Pancreas (tissue), 10 donors: ENCODE measurements around the gene FSD1L. TPM values are rescaled to one million over a fixed set of nuclear protein-coding genes. Genes with fewer than 3 reads are reported as not detected.

Experiments
- ATAC-seq, 4 donors: fragments of 200-7000 bp; cut with Tn5 transposase; one replicate each; pipeline versions ENCODE4 v1.8.0 to v1.9.1; 2020; ENCODE audit warnings: mild to moderate bottlenecking in 4 of 4, moderate library complexity in 4 of 4
- DNase-seq, 6 donors: peaks; one replicate each; pipeline ENCODE4 v3.0.0-alpha.2; 2020
- FAIRE-seq: peaks from 2 replicates; lab custom pipeline; 2012; peaks lifted over from hg19 to GRCh38; lab: Jason Lieb, UNC
- H3K27ac ChIP-seq, 4 donors: fragments of 200-600 bp; sonication (generic); 1 replicate in 3 of 4; 2 replicates in 1 of 4; pipeline versions ENCODE4 v1.5.0 to v1.8.0; 2020
- H3K27me3 ChIP-seq, 4 donors: fragments of 200-600 bp; one replicate each; pipeline ENCODE4 v1.8.0; 2021
- H3K36me3 ChIP-seq, 3 donors: fragments of 200-600 bp; sonication (generic) in 1 of 3; one replicate each; pipeline versions ENCODE4 v1.5.0 to v1.8.0; 2020 to 2021
- H3K4me1 ChIP-seq, 3 donors: fragments of 200-600 bp; one replicate each; pipeline ENCODE4 v1.8.0; 2021
- H3K4me3 ChIP-seq, 4 donors: fragments of 200-600 bp; sonication (generic) in 2 of 4; one replicate each; pipeline versions ENCODE4 v1.5.0 to v1.8.0; 2020 to 2021
- H3K9me3 ChIP-seq, 4 donors: fragments of 200-600 bp; one replicate each; pipeline ENCODE4 v1.8.0; 2021
- CTCF ChIP-seq, 4 donors: fragments of 200-600 bp; sonication (generic) in 3 of 4; IDR thresholded peaks; one replicate each; pipeline versions ENCODE4 v1.5.0 to v1.8.0; 2021; ENCODE audit warnings: antibody characterized with exemption in 4 of 4
- WGBS, 2 donors: extraction: QIAGEN DNeasy Blood & Tissue Kit; methylation state at CpG; one replicate each; pipeline ENCODE4 v1.1.7; 2013; 5-methylcytosine and 5-hydroxymethylcytosine counted together
- intact Hi-C, 3 donors: fragments of 100-400 bp; cut with DNase I; formaldehyde crosslinking; loops; one replicate each; pipeline versions ENCODE4 v1.11.1 to v1.14.2; 2022
- polyA plus RNA-seq, 2 donors: library from polyadenylated mRNA; stranded (reverse); fragments of 200-250 nt; gene quantifications; one replicate each; pipeline ENCODE4 v1.2.3, GENCODE V29; 2013
- total RNA-seq, 6 donors: library from RNA; stranded (reverse); fragmentation: NEBNext Ultra II Directional in 4 of 6; extraction: Animal tissue kit (Norgen Biotek cat#: 25700) in 4 of 6; gene quantifications; one replicate each; pipeline versions ENCODE4 v1.2.1 to v1.2.4, GENCODE V29; 2021 to 2023
- donor health status: healthy with polysubstance abuse.
- donor health status: DM: no; HTN: no; CAD: no; lungs with moderate emphysema.
- donor health status: DM: no; HTN: no; CAD: no.
- donor health status: control.
- donor health status: control.
- donor health status: Bipolar disorder and iron deficiency.
- donor health status: DM: yes; HTN: yes; CAD: no.
- donor health status: DM: no; HTN: no; CAD: no.
- donor health status: DM: no; HTN: no; CAD: no.
- donor health status: DM: yes; HTN: yes; CAD: no.

The FSD1L gene
- total and polyA plus RNA-seq, 8 donors: 1.4 to 8.2 (median 2.6) TPM

- no peak for DNase-seq
- no peaks in the 10 kb centered on the region for H3K27me3 ChIP-seq
- intact Hi-C loops: no loop called here
- H3K9me3 ChIP-seq: no peaks in the 10 kb centered on the region
- H3K27ac ChIP-seq: no peak overlapping the region
- FAIRE-seq: no peak
- no peak for TF ChIP-seq CTCF (IDR thresholded peaks at IDR 0.05)
- H3K36me3 ChIP-seq: no peaks in the 10 kb centered on the region
- ATAC-seq: no peak
- H3K4me3 ChIP-seq: no peak overlapping the region
- H3K4me1 ChIP-seq: no peaks in the 10 kb centered on the region
- WGBS, 2 donors: 90 to 100% methylated on average over 2 of the region's 2 CpGs
These were observed 26.7 kb upstream of the FSD1L start for GRCh38 chr9:105421154-105421553.

GRCh38 chr9:105421864-105422263 lies 26.0 kb upstream of the FSD1L start:
- H3K4me1 ChIP-seq: no peaks in the 10 kb centered on the region
- H3K4me3 ChIP-seq: no peak overlapping the region
- no peak overlapping the region for H3K27ac ChIP-seq
- H3K27me3 ChIP-seq: no peaks in the 10 kb centered on the region
- no peak for TF ChIP-seq CTCF (IDR thresholded peaks at IDR 0.05)
- intact Hi-C loops: no loop called here
- FAIRE-seq: no peak
- DNase-seq: no peak
- no peak for ATAC-seq
- H3K36me3 ChIP-seq: no peaks in the 10 kb centered on the region
- no peaks in the 10 kb centered on the region for H3K9me3 ChIP-seq
- WGBS, 2 donors: 91 to 93% methylated on average over 5 of the region's 5 CpGs

- TF ChIP-seq CTCF (IDR thresholded peaks at IDR 0.05): no peak
- Histone ChIP-seq H3K27me3 (no peaks in the 10 kb centered on the region), H3K27ac (no peak overlapping the region), H3K4me1 (no peaks in the 10 kb centered on the region), H3K36me3 (no peaks in the 10 kb centered on the region), H3K9me3 (no peaks in the 10 kb centered on the region), H3K4me3 (no peak overlapping the region)
- ATAC-seq (peak in 3 of 4 donors; percentile 68 to 76 (median 73)), FAIRE-seq (peak; percentile 9), DNase-seq (no peak)
- 44 to 53% methylated on average over 2 of the region's 2 CpGs for WGBS, 2 donors
- intact Hi-C loops: no loop called here
These were observed 21.9 kb upstream of the FSD1L start for GRCh38 chr9:105425816-105426433.

GRCh38 chr9:105426657-105427056 lies 21.2 kb upstream of the FSD1L start:
- H3K4me1 ChIP-seq: no peaks in the 10 kb centered on the region
- H3K27me3 ChIP-seq: no peaks in the 10 kb centered on the region
- no peak for FAIRE-seq
- H3K36me3 ChIP-seq: no peaks in the 10 kb centered on the region
- H3K9me3 ChIP-seq: no peaks in the 10 kb centered on the region
- TF ChIP-seq CTCF (IDR thresholded peaks at IDR 0.05): no peak
- intact Hi-C loops: no loop called here
- no peak for ATAC-seq
- WGBS, 2 donors: 89 to 95% methylated on average over 3 of the region's 3 CpGs
- DNase-seq: no peak
- H3K27ac ChIP-seq: no peak overlapping the region
- H3K4me3 ChIP-seq: no peak overlapping the region

- H3K27ac ChIP-seq: no peak overlapping the region
- no peaks in the 10 kb centered on the region for H3K27me3 ChIP-seq
- intact Hi-C loops: no loop called here
- no peak for DNase-seq
- H3K9me3 ChIP-seq: no peaks in the 10 kb centered on the region
- no peak for ATAC-seq
- WGBS, 2 donors: 76 to 81% methylated on average over 9 of the region's 9 CpGs
- H3K4me3 ChIP-seq: no peak overlapping the region
- peaks cover 4 to 9% (median 6%) of the 10 kb centered on the region in 3 donors for H3K4me1 ChIP-seq
- no peak for FAIRE-seq
- H3K36me3 ChIP-seq: no peaks in the 10 kb centered on the region
- TF ChIP-seq CTCF (IDR thresholded peaks at IDR 0.05): no peak
These were observed 16.2 kb upstream of the FSD1L start for GRCh38 chr9:105431424-105432246.
